Activated B cell treated with CpG ODN at 0.5 μM for 24 hours (primary cell): ENCODE data around the gene GSTK1. TPM values are rescaled to one million over a fixed set of nuclear protein-coding genes. Genes with fewer than 3 reads are reported as not detected.

Experiments
- ATAC-seq: fragments of 200-7000 bp; cut with Tn5 transposase; one replicate; pipeline ENCODE4 v1.10.0; 2021; ENCODE audit warnings: low read depth, mild to moderate bottlenecking, moderate library complexity
- CTCF ChIA-PET: fragments of 350-600 bp; sonication (Branson Sonifier 250); formaldehyde crosslinking; loops from one replicate; lab custom pipeline; 2021; ENCODE audit warnings: antibody characterized with exemption; lab: Charles Lee
- POLR2A ChIA-PET: fragments of 350-600 bp; sonication (Branson Sonifier 250); formaldehyde crosslinking; loops from one replicate; lab custom pipeline; 2021; ENCODE audit warnings: antibody characterized with exemption; lab: Charles Lee
- DNase-seq: peaks from one replicate; pipeline ENCODE4 v3.0.0; 2022
- H3K27ac Mint-ChIP-seq: one replicate; pipeline ENCODE4 v1.8.0; 2020; ENCODE audit warnings: mixed read lengths
- H3K27me3 Mint-ChIP-seq: one replicate; pipeline ENCODE4 v1.8.0; 2021; ENCODE audit warnings: mixed read lengths
- H3K36me3 Mint-ChIP-seq: one replicate; pipeline ENCODE4 v1.8.0; 2021; ENCODE audit warnings: low read depth, mixed read lengths
- H3K4me1 Mint-ChIP-seq: one replicate; pipeline ENCODE4 v1.8.0; 2021; ENCODE audit warnings: mixed read lengths
- H3K4me3 Mint-ChIP-seq: one replicate; pipeline ENCODE4 v1.8.0; 2020; ENCODE audit warnings: mild to moderate bottlenecking, mixed read lengths
- H3K9me3 Mint-ChIP-seq: one replicate; pipeline ENCODE4 v1.8.0; 2020; ENCODE audit warnings: mixed read lengths
- CTCF ChIP-seq: fragments of 200-600 bp; IDR thresholded peaks from one replicate; pipeline ENCODE4 v1.8.0; 2022; ENCODE audit warnings: antibody characterized with exemption, mild to moderate bottlenecking
- intact Hi-C: fragments of 100-400 bp; cut with micrococcal nuclease; formaldehyde crosslinking; loops from one replicate; pipeline ENCODE4 v1.15.1; 2024
- total RNA-seq: library from RNA; stranded (reverse); gene quantifications from 2 replicates; pipeline ENCODE4 v1.2.3, GENCODE V29; 2022

The GSTK1 gene
- total RNA-seq, 1 donor from 2014 or later, result 144 TPM

GRCh38 chr7:143233816-143234532 lies 29.3 kb upstream of the GSTK1 start:
- ATAC-seq (no peak), DNase-seq (no peak)
- TF ChIP-seq CTCF, result no peak
- Mint-ChIP-seq H3K4me1 (no peaks in the 10 kb centered on the region), H3K9me3 (peaks cover 21% of the 10 kb centered on the region), H3K27ac (no peak overlapping the region), H3K36me3 (no peaks in the 10 kb centered on the region), H3K27me3 (peaks cover 4% of the 10 kb centered on the region), H3K4me3 (no peak overlapping the region)
- ChIA-PET POLR2A (no interaction called here), CTCF (no interaction called here)
- intact Hi-C loops, result no loop called here

- H3K9me3 Mint-ChIP-seq, result peaks cover 21% of the 10 kb centered on the region
- no peak overlapping the region for H3K4me3 Mint-ChIP-seq
- peaks cover 4% of the 10 kb centered on the region for H3K27me3 Mint-ChIP-seq
- no peaks in the 10 kb centered on the region for H3K36me3 Mint-ChIP-seq
- ATAC-seq (no peak), DNase-seq (no peak)
- no peak overlapping the region for H3K27ac Mint-ChIP-seq
- CTCF ChIA-PET, result no interaction called here
- intact Hi-C loops, result no loop called here
- POLR2A ChIA-PET, result no interaction called here
- H3K4me1 Mint-ChIP-seq, result no peaks in the 10 kb centered on the region
- no peak for TF ChIP-seq CTCF
These were observed 28.7 kb upstream of the GSTK1 start for GRCh38 chr7:143234533-143234875.

- Mint-ChIP-seq H3K4me1 (no peaks in the 10 kb centered on the region), H3K27me3 (peaks cover 6% of the 10 kb centered on the region), H3K27ac (no peak overlapping the region), H3K9me3 (peaks cover 21% of the 10 kb centered on the region), H3K4me3 (no peak overlapping the region), H3K36me3 (no peaks in the 10 kb centered on the region)
- ATAC-seq, result no peak
- TF ChIP-seq CTCF, result no peak
- intact Hi-C loops, result no loop called here
- CTCF ChIA-PET, result interaction anchor here (1.3 kb wide), 1 partner anchor 27 kb away, joined by 3 read pairs; no protein-coding TSS in a partner anchor
- no peak for DNase-seq
- POLR2A ChIA-PET, result no interaction called here
These were observed 27.7 kb upstream of the GSTK1 start for GRCh38 chr7:143235561-143235960.

GRCh38 chr7:143236408-143236990 lies 26.7 kb upstream of the GSTK1 start:
- no peak overlapping the region for H3K4me3 Mint-ChIP-seq
- ChIA-PET POLR2A (no interaction called here), CTCF (interaction anchor here (1.1 to 1.3 kb wide), 2 partner anchors 21 to 26 kb away, joined by 3 to 5 read pairs; no protein-coding TSS in a partner anchor)
- H3K27me3 Mint-ChIP-seq, result peaks cover 10% of the 10 kb centered on the region
- ATAC-seq, result no peak
- peaks cover 21% of the 10 kb centered on the region for H3K9me3 Mint-ChIP-seq
- DNase-seq, result no peak
- H3K27ac Mint-ChIP-seq, result no peak overlapping the region
- intact Hi-C loops, result no loop called here
- peaks cover 2% of the 10 kb centered on the region for H3K4me1 Mint-ChIP-seq
- TF ChIP-seq CTCF, result no peak
- no peaks in the 10 kb centered on the region for H3K36me3 Mint-ChIP-seq

- H3K4me3 Mint-ChIP-seq, result no peak overlapping the region
- TF ChIP-seq CTCF, result no peak
- POLR2A ChIA-PET, result no interaction called here
- no peak overlapping the region for H3K27ac Mint-ChIP-seq
- CTCF ChIA-PET, result interaction anchor here (1.1 kb wide), 1 partner anchor 22 kb away, joined by 5 read pairs; no protein-coding TSS in a partner anchor
- no peak for DNase-seq
- H3K27me3 Mint-ChIP-seq, result peaks cover 14% of the 10 kb centered on the region
- no peak for ATAC-seq
- no peaks in the 10 kb centered on the region for H3K36me3 Mint-ChIP-seq
- peaks cover 2% of the 10 kb centered on the region for H3K4me1 Mint-ChIP-seq
- H3K9me3 Mint-ChIP-seq, result peaks cover 21% of the 10 kb centered on the region
- intact Hi-C loops, result no loop called here
These were observed 25.9 kb upstream of the GSTK1 start for GRCh38 chr7:143237366-143237765.
